Gastrocnemius medialis (tissue), 4 donors: ENCODE data around the gene XYLT1.

Experiments
- CTCF ChIP-seq, 5 experiments: fragments of 450-650 bp in 3 of 5; fragments of 200-600 bp in 2 of 5; sonication (generic) in 2 of 5; IDR thresholded peaks in 4 of 5; conservative IDR thresholded peaks in 1 of 5; 1 replicate in 4 of 5; 2 replicates in 1 of 5; pipeline ENCODE4 v1.5.1; 2016 to 2019; ENCODE audit warnings: antibody characterized with exemption in 5 of 5, mild to moderate bottlenecking in 3 of 5, moderate library complexity in 3 of 5
- POLR2A ChIP-seq, 2 donors: fragments of 450-650 bp; IDR thresholded peaks; one replicate each; pipeline ENCODE4 v1.6.1; 2017; ENCODE audit warnings: antibody characterized with exemption in 2 of 2, mild to moderate bottlenecking in 2 of 2, moderate library complexity in 2 of 2

- TF ChIP-seq CTCF (IDR thresholded peaks at IDR 0.05 in 4 of 5, conservative IDR thresholded peaks at IDR 0.05 in 1 of 5): no peak
- TF ChIP-seq POLR2A (IDR thresholded peaks at IDR 0.05): no peak
These were observed 255.5 kb downstream of the XYLT1 start for GRCh38 chr16:17215306-17215705.
